ENCODE measurements around the gene TMPRSS9.
A peak's percentile ranks its signal among the peaks of the same experiment; 100 is the strongest.

The TMPRSS9 gene

GRCh38 chr19:2329149-2329478 lies 31.0 kb upstream of the TMPRSS9 start:
- no peak for DNase-seq (ENCODE audit: low read depth in 2 of 2, low spot score in 1 of 2)

- no peak for DNase-seq (ENCODE audit: low read depth in 2 of 2, low spot score in 1 of 2)
Measured at GRCh38 chr19:2329501-2329916, 30.6 kb upstream of the TMPRSS9 start.

- DNase-seq (ENCODE audit: low read depth in 2 of 2, low spot score in 1 of 2), result no peak
Measured at GRCh38 chr19:2330255-2330631, 29.8 kb upstream of the TMPRSS9 start.

GRCh38 chr19:2330632-2331284 lies 29.3 kb upstream of the TMPRSS9 start:
- no peak for DNase-seq (ENCODE audit: low read depth in 2 of 2, low spot score in 1 of 2)

GRCh38 chr19:2331601-2332246 lies 28.3 kb upstream of the TMPRSS9 start:
- DNase-seq (ENCODE audit: low read depth in 2 of 2, low spot score in 1 of 2), result no peak

- peak in 1 of 2 donors; percentile 16 for DNase-seq (ENCODE audit: low read depth in 2 of 2, low spot score in 1 of 2)
Measured at GRCh38 chr19:2332341-2333026, 27.6 kb upstream of the TMPRSS9 start.

- DNase-seq (ENCODE audit: low read depth in 2 of 2, low spot score in 1 of 2), result no peak
Measured at GRCh38 chr19:2333027-2333806, 26.8 kb upstream of the TMPRSS9 start.

- DNase-seq (ENCODE audit: low read depth in 2 of 2, low spot score in 1 of 2), result no peak
Measured at GRCh38 chr19:2333807-2334211, 26.3 kb upstream of the TMPRSS9 start.

GRCh38 chr19:2334426-2334825 lies 25.6 kb upstream of the TMPRSS9 start:
- DNase-seq (ENCODE audit: low read depth in 2 of 2, low spot score in 1 of 2), result no peak

- DNase-seq (ENCODE audit: low read depth in 2 of 2, low spot score in 1 of 2), result no peak
Measured at GRCh38 chr19:2334986-2335846, 24.8 kb upstream of the TMPRSS9 start.

- no peak for DNase-seq (ENCODE audit: low read depth in 2 of 2, low spot score in 1 of 2)
Measured at GRCh38 chr19:2335848-2336247, 24.2 kb upstream of the TMPRSS9 start.

GRCh38 chr19:2336528-2337328 lies 23.3 kb upstream of the TMPRSS9 start:
- no peak for DNase-seq (ENCODE audit: low read depth in 2 of 2, low spot score in 1 of 2)

- no peak for DNase-seq (ENCODE audit: low read depth in 2 of 2, low spot score in 1 of 2)
Measured at GRCh38 chr19:2337329-2337707, 22.7 kb upstream of the TMPRSS9 start.

- DNase-seq (ENCODE audit: low read depth in 2 of 2, low spot score in 1 of 2), result no peak
Measured at GRCh38 chr19:2338055-2338615, 21.9 kb upstream of the TMPRSS9 start.

GRCh38 chr19:2338751-2339643 lies 21.1 kb upstream of the TMPRSS9 start:
- no peak for DNase-seq (ENCODE audit: low read depth in 2 of 2, low spot score in 1 of 2)

GRCh38 chr19:2339644-2340310 lies 20.3 kb upstream of the TMPRSS9 start:
- DNase-seq (ENCODE audit: low read depth in 2 of 2, low spot score in 1 of 2), result no peak

- no peak for DNase-seq (ENCODE audit: low read depth in 2 of 2, low spot score in 1 of 2)
Measured at GRCh38 chr19:2340496-2341243, 19.4 kb upstream of the TMPRSS9 start.
